KBM-7 (cell line): ENCODE results near the gene JCAD.

Experiments
- DNase-seq: peaks from one replicate; pipeline ENCODE4 v3.0.0-alpha.2; 2015
- in situ Hi-C: fragments of 300-500 bp; cut with MboI; formaldehyde crosslinking; loops from 2 replicates; pipeline ENCODE4 v1.14.3; 2020; ENCODE audit warnings: low sequenced_read_pairs, low pct_unique_long_range_greater_than_20kb, mixed read lengths

The JCAD gene

DNA sequence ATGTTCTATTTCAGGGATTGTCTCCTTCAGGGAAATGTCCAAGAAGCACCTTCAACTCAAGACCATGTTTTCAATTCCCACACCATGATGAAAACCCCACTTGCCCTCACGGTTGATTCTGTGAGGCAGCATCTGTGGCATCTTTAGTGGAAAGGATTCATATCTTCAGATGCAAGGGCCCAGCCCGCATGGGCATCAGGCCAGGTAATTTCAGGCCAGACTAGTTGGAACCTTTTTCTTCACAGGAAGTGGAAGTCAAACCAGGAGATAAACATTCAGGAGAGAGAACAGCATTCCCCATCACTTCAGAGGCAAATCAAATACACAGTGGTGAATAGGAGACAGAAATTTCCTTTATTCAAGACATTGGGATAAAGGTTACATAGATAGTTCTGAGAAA is 88.8 kb downstream of the JCAD start:
- DNase-seq = no peak
- in situ Hi-C loops = no loop called here

DNA sequence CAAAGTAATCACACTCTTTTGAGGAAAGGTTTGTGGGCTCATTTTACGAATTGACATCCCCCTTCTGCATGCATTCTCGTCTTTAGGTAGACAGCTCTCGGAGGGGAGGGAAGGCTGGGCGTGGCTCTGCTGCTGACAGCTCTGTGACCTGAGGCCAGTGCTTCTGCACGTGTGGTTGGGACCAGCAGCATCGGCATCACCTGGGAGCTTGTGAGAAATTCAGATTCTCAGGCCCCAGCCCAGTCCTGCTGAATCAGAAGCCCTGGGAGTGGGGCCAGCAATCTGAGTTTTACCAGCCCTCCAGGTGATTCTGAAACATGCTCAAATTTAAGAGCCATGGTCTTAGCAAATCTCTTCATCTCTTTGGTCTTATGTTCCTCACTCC is 89.4 kb downstream of the JCAD start:
- DNase-seq = no peak
- in situ Hi-C loops = no loop called here

DNA sequence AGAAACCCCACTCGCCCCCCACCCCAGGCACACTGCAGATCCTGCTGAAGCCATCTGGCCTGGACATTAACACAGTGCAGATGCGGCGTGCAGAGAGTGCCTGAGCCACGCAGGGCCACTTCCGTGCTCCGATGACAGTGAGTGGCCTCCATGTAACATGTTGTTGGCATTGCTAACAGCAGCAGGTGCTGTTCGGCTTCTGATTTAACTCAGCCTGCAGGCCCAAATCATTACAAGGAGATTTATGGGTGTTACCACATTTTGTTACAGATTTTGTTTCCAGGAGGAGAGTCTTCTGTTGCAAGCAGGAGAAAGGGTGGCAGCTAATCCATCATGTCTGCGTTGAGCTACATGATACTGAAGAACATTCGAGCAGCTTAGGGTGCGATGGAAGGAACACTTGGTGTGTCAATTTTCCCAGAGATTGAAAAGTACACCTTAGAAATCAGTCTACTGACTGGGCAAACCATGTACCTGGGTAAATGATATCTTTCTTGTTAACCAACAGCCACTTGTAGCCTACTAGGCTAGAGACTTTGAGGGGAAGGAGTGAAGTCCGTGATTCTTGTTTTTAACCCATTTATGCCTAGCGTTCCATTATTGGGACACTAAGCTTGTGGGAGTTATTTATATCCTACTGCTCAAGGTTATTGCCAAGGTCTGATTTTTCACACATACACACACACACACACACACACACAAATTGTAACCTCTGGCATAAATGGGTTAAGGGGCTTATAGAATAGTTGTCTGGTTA is 90.0 kb downstream of the JCAD start:
- no peak for DNase-seq

DNA sequence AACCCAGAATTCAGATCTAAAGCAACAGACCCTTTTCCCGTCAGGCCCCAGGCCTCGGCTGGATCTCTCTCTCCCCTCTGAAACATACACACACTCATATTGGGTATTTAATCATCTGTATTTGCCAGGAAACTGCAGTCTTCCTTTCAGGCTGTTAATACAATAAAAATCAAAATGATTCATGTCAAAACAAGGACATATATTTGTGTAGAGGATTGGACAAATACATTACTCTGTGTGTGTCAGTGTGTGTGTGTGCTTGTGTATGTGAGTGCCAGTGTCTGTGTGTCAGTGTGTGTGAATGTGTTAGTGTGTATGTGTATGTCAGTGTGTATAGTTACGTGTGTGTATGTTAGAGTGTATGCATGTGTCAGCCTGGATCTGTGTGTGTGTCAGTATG is 90.8 kb downstream of the JCAD start:
- in situ Hi-C loops = no loop called here
- no peak for DNase-seq

More for the DNA sequence above, 90.0 kb downstream of the JCAD start:
- in situ Hi-C loops = no loop called here

DNA sequence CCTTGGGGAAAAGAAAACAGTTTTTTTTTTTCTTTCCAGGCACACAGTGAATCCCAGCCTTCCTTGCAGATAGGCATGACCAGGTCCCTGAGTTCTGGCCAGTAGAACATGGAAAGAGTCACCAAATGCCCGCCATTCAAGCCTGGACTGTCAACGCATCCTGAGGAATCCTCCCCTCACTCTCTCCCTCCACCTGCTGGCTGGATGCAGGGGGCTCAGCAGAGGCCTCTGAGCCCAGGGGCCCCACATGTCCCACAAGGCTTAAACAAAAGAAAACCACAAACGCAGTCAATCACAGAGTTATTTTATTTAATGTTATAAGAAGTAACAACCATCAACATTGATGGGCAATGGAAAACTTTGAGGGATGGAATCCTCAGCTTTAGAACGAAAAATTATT is 93.1 kb downstream of the JCAD start:
- in situ Hi-C loops = no loop called here
- DNase-seq = no peak
